Measurements from ENCODE around the gene CASP2.

CASP2 gene

GRCh38 chr7:143265017-143265693, 23.0 kb upstream of the CASP2 start:
- no peak for DNase-seq

- DNase-seq = no peak
Measured at GRCh38 chr7:143269251-143269650, 18.9 kb upstream of the CASP2 start.

- DNase-seq = no peak
Measured at GRCh38 chr7:143271240-143271639, 16.9 kb upstream of the CASP2 start.

- no peak for DNase-seq
Measured at GRCh38 chr7:143272871-143273270, 15.3 kb upstream of the CASP2 start.

GRCh38 chr7:143279186-143280098, 8.7 kb upstream of the CASP2 start:
- DNase-seq = no peak

- DNase-seq = no peak
Measured at GRCh38 chr7:143280160-143280559, 8.0 kb upstream of the CASP2 start.

- DNase-seq = no peak
Measured at GRCh38 chr7:143280566-143280965, 7.6 kb upstream of the CASP2 start.

- DNase-seq = no peak
Measured at GRCh38 chr7:143281529-143281928, 6.6 kb upstream of the CASP2 start.

- no peak for DNase-seq
Measured at GRCh38 chr7:143282124-143282523, 6.0 kb upstream of the CASP2 start.

GRCh38 chr7:143283381-143283780, 4.8 kb upstream of the CASP2 start:
- no peak for DNase-seq

GRCh38 chr7:143284591-143285469, 3.3 kb upstream of the CASP2 start, which contains the start of gene TMEM139:
TSS of gene TMEM139 (plus strand) at chr7:143284958. CDS start at chr7:143285958, 1,000 bp downstream.
- DNase-seq = no peak

GRCh38 chr7:143285470-143285778, 2.7 kb upstream of the CASP2 start:
- DNase-seq = no peak

GRCh38 chr7:143285806-143286521, 2.2 kb upstream of the CASP2 start:
- DNase-seq = no peak

- no peak for DNase-seq
Measured at GRCh38 chr7:143286522-143286890, 1.6 kb upstream of the CASP2 start.

- DNase-seq = no peak
Measured at GRCh38 chr7:143287339-143287934, 714 bp upstream of the CASP2 start.

GRCh38 chr7:143288836-143289235, 685 bp downstream of the CASP2 start:
- peak; percentile 31 for DNase-seq

- DNase-seq = peak; percentile 13
Measured at GRCh38 chr7:143289421-143289820, 1.3 kb downstream of the CASP2 start.

GRCh38 chr7:143289888-143290287, 1.7 kb downstream of the CASP2 start:
- DNase-seq = peak; percentile 23

GRCh38 chr7:143290293-143290692, 2.1 kb downstream of the CASP2 start:
- no peak for DNase-seq

- no peak for DNase-seq
Measured at GRCh38 chr7:143292876-143293275, 4.7 kb downstream of the CASP2 start.

- DNase-seq = peak; percentile 63
Measured at GRCh38 chr7:143295870-143296269, 7.7 kb downstream of the CASP2 start.

- DNase-seq = no peak
Measured at GRCh38 chr7:143296686-143297085, 8.5 kb downstream of the CASP2 start.
